GM12864 (cell line): ENCODE measurements around the gene PLPPR4.

ENCODE experiments used
- DNase-seq: peaks from one replicate; pipeline ENCODE4 v3.0.0-alpha.2; 2011; ENCODE audit warnings: low read depth
- H3K4me3 ChIP-seq: 2 replicates; pipeline ENCODE4 v1.5.1; 2011; ENCODE audit warnings: mild to moderate bottlenecking, low read depth, low read length, control low read depth
- CTCF ChIP-seq: IDR thresholded peaks from 2 replicates; pipeline ENCODE4 v1.5.1; 2011; ENCODE audit warnings: low read depth, mild to moderate bottlenecking, moderate library complexity, low read length, control low read depth, inconsistent platforms; ENCODE audit errors: missing control alignments

Gene PLPPR4

GRCh38 chr1:99228153-99228552, 36.1 kb upstream of the PLPPR4 start:
- no peak overlapping the region for H3K4me3 ChIP-seq
- no peak for DNase-seq
- no peak for TF ChIP-seq CTCF

- H3K4me3 ChIP-seq: no peak overlapping the region
- no peak for TF ChIP-seq CTCF
- no peak for DNase-seq
Measured at GRCh38 chr1:99229122-99229521, 35.2 kb upstream of the PLPPR4 start.

GRCh38 chr1:99230695-99231094, 33.6 kb upstream of the PLPPR4 start:
- no peak for TF ChIP-seq CTCF

GRCh38 chr1:99232172-99232571, 32.1 kb upstream of the PLPPR4 start:
- H3K4me3 ChIP-seq: no peak overlapping the region
- no peak for TF ChIP-seq CTCF
- no peak for DNase-seq

More at GRCh38 chr1:99230695-99231094, 33.6 kb upstream of the PLPPR4 start:
- no peak for DNase-seq
- no peak overlapping the region for H3K4me3 ChIP-seq

GRCh38 chr1:99233446-99233845, 30.8 kb upstream of the PLPPR4 start:
- no peak for TF ChIP-seq CTCF
- H3K4me3 ChIP-seq: no peak overlapping the region
- no peak for DNase-seq

- H3K4me3 ChIP-seq: no peak overlapping the region
- DNase-seq: no peak
- no peak for TF ChIP-seq CTCF
Measured at GRCh38 chr1:99236756-99237155, 27.5 kb upstream of the PLPPR4 start.

- TF ChIP-seq CTCF: no peak
- no peak for DNase-seq
- H3K4me3 ChIP-seq: no peak overlapping the region
Measured at GRCh38 chr1:99239690-99240089, 24.6 kb upstream of the PLPPR4 start.
